GM12878 (cell line): Measurements from ENCODE around the gene ST8SIA1. TPM values are rescaled to one million over a fixed set of nuclear protein-coding genes. Genes with fewer than 3 reads are reported as not detected.

ENCODE experiments used
- ATAC-seq: fragments of 200-7000 bp; cut with Tn5 transposase; 3 replicates; pipeline ENCODE4 v1.9.1; 2020; ENCODE audit warnings: mild to moderate bottlenecking, moderate library complexity
- BruUV-seq: library from RNA; stranded (reverse); fragments of 400-500 nt; replicated peaks from 2 replicates; lab custom pipeline; 2021; lab: Mats Ljungman, UMichigan
- CTCF ChIA-PET: fragments of 300-600 bp; sonication (Branson Sonifier 250); formaldehyde crosslinking; extraction: SDS; loops from one replicate; lab custom pipeline; 2021; ENCODE audit warnings: inconsistent platforms; lab: Yijun Ruan, JAX
- POLR2A ChIA-PET: fragments of 350-600 bp; formaldehyde crosslinking; extraction: SDS; loops from one replicate; lab custom pipeline; 2021; ENCODE audit warnings: inconsistent platforms; lab: Charles Lee
- RAD21 ChIA-PET: fragments of 300-600 bp; sonication (Branson Sonifier 250); formaldehyde crosslinking; loops from one replicate; lab custom pipeline; 2023; ENCODE audit warnings: antibody characterized with exemption; ENCODE audit not compliant: unreplicated experiment; lab: Charles Lee
- SMC1A ChIA-PET: fragments of 300-600 bp; sonication (Branson Sonifier 250); formaldehyde crosslinking; loops from one replicate; lab custom pipeline; 2023; ENCODE audit not compliant: unreplicated experiment, uncharacterized antibody; lab: Charles Lee
- DNase-seq: peaks from one replicate; pipeline ENCODE4 v3.0.0-alpha.2; 2011; ENCODE audit warnings: low read depth, low spot score
- FAIRE-seq: peaks from 3 replicates; lab custom pipeline; 2011; peaks lifted over from hg19 to GRCh38; lab: Jason Lieb, UNC
- H2AFZ ChIP-seq: 2 replicates; pipeline ENCODE4 v1.6.0; 2011; ENCODE audit warnings: low read depth, low read length, control low read depth; ENCODE audit not compliant: control insufficient read depth
- H3K27ac ChIP-seq: 2 replicates; pipeline ENCODE4 v1.5.1; 2011; ENCODE audit warnings: control low read depth; ENCODE audit not compliant: control insufficient read depth, insufficient read depth
- H3K27me3 ChIP-seq, 2 experiments: replicated peaks in 1 of 2; 2 replicates each; pipeline versions ENCODE4 v1.6.0 to v1.6.1; 2011; ENCODE audit warnings: low read length in 1 of 2; ENCODE audit not compliant: control insufficient read depth in 2 of 2, insufficient read depth in 2 of 2
- H3K36me3 ChIP-seq, 2 experiments: 2 replicates each; pipeline ENCODE4 v1.5.1; 2011; ENCODE audit warnings: low read length in 1 of 2; ENCODE audit not compliant: control insufficient read depth in 2 of 2, insufficient read depth in 2 of 2
- H3K4me1 ChIP-seq: 2 replicates; pipeline ENCODE4 v1.6.1; 2011; ENCODE audit warnings: mild to moderate bottlenecking, low read length, moderate library complexity, mixed read lengths; ENCODE audit not compliant: control insufficient read depth, insufficient read depth
- H3K4me2 ChIP-seq: 2 replicates; pipeline ENCODE4 v1.6.0; 2011; ENCODE audit warnings: control low read depth; ENCODE audit not compliant: control insufficient read depth, insufficient read depth
- H3K4me3 ChIP-seq: fragments of 200-600 bp; sonication (generic); 2 replicates; pipeline ENCODE4 v1.5.1; 2016
- H3K79me2 ChIP-seq: 2 replicates; pipeline ENCODE4 v1.6.0; 2011; ENCODE audit warnings: low read length; ENCODE audit not compliant: control insufficient read depth, insufficient read depth
- H3K9ac ChIP-seq: 2 replicates; pipeline ENCODE4 v1.8.0; 2011; ENCODE audit warnings: low read length, control low read depth, mixed read lengths; ENCODE audit not compliant: control insufficient read depth, insufficient read depth
- H3K9me3 ChIP-seq: replicated peaks from 3 replicates; pipeline ENCODE4 v1.5.1; 2011; ENCODE audit warnings: mild to moderate bottlenecking, low read length; ENCODE audit not compliant: control insufficient read depth, insufficient read depth
- H4K20me1 ChIP-seq: 2 replicates; pipeline ENCODE4 v1.6.0; 2011; ENCODE audit not compliant: control insufficient read depth, insufficient read depth
- JUND ChIP-seq: IDR thresholded peaks from 2 replicates; pipeline ENCODE4 v1.6.1; 2012; ENCODE audit warnings: low read depth, mild to moderate bottlenecking, low read length, improper control_type of control experiment, moderate library complexity
- MXI1 ChIP-seq: fragments of 150-350 bp; IDR thresholded peaks from 2 replicates; pipeline ENCODE4 v1.6.1; 2011; ENCODE audit warnings: low read depth, mild to moderate bottlenecking, inconsistent platforms, low read length, improper control_type of control experiment
- SPI1 ChIP-seq: IDR thresholded peaks from 2 replicates; pipeline ENCODE4 v1.6.1; 2011; ENCODE audit warnings: low read depth, mild to moderate bottlenecking, low read length, moderate library complexity, borderline replicate concordance; ENCODE audit not compliant: insufficient read depth
- WGBS: methylation state at CpG from one replicate; pipeline ENCODE4 v1.1.6; 2016; ENCODE audit warnings: low lambda C conversion rate; ENCODE audit not compliant: insufficient replicate concordance, insufficient coverage; ENCODE audit errors: missing lambda C conversion rate; 5-methylcytosine and 5-hydroxymethylcytosine counted together
- in situ Hi-C: fragments of 300-500 bp; cut with MboI; formaldehyde crosslinking; loops from 9 replicates; pipeline ENCODE4 v1.14.3; 2018; ENCODE audit warnings: mixed read lengths
- intact Hi-C: fragments of 100-400 bp; cut with micrococcal nuclease; formaldehyde crosslinking; loops from one replicate; pipeline ENCODE4 v1.14.2; 2022; ENCODE audit not compliant: unreplicated experiment
- polyA plus RNA-seq, 11 experiments: library from polyadenylated mRNA; depleted of rRNA in 4 of 11; unstranded in 6 of 11; stranded (reverse) in 5 of 11; fragments of >200 nt; fragmentation: Nextera tagmentation in 4 of 11; fragmentation: Illumina TruSeq in 1 of 11; extraction: Ambion mirVana in 4 of 11; extraction: Trizol in 1 of 11; gene quantifications; 1 replicate in 1 of 11; 2 replicates in 10 of 11; pipeline versions ENCODE4 v1.2.1 to v1.2.3, GENCODE V29; 2011 to 2016; ENCODE audit warnings: inconsistent platforms in 2 of 11, missing spikeins in 2 of 11, low read depth in 1 of 11
- total RNA-seq, 4 experiments: library from RNA; depleted of rRNA in 3 of 4; stranded (reverse); fragments of >200 nt in 3 of 4; fragmentation: Illumina TruSeq in 1 of 4; extraction: Trizol in 1 of 4; gene quantifications; 2 replicates each; pipeline versions ENCODE4 v1.2.1 to v1.2.3, GENCODE V29; 2013 to 2021
- TF ChIP-seq, protein P1 (sequence below): fragments of 450-650 bp; IDR thresholded peaks from 2 replicates; pipeline ENCODE4 v1.6.1; 2016; ENCODE audit warnings: mild to moderate bottlenecking, moderate library complexity, borderline replicate concordance
- TF ChIP-seq, protein P2 (sequence below): IDR thresholded peaks from 2 replicates; pipeline ENCODE4 v1.6.1; 2011; ENCODE audit warnings: borderline replicate concordance, low read depth, mild to moderate bottlenecking, moderate library complexity, mixed read lengths, low read length; ENCODE audit not compliant: insufficient read depth; ENCODE audit errors: extremely low read length
- TF ChIP-seq, protein P3 (sequence below): IDR thresholded peaks from 2 replicates; pipeline ENCODE4 v1.6.1; 2012; ENCODE audit warnings: mild to moderate bottlenecking, low read depth, low read length

The ST8SIA1 gene
- total and polyA plus RNA-seq, 10 of the 15 experiments (the other 5 are each of a cell fraction or from before 2014, with no cell fraction given): 0.23 to 0.35 (median 0.23) TPM; not detected in 7

DNA sequence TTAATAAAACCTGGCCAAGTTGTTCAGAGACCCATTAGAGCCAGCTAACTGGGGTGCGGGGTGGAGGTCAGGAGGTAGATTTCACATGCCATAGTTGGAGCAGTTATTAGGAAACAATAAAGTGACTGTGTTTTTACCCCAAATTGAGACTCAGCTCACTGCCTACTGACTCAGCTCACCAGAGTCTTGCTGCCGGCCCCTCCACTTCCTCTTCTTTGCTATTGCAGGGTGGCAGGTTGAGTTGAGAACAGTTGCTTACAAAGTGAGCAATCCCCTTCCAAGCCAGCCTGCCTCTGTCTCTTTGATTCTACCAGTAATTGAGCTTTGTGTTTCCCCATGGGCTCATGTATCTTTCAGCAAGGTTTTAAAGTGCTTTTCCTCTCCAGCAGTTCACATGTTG, 12.9 kb downstream of the ST8SIA1 start:
- FAIRE-seq (no peak), DNase-seq (no peak), ATAC-seq (no peak; the same call in 2 of the 3 replicates)
- ChIA-PET SMC1A (interaction anchor here (0.7 kb wide), 1 partner anchor 78 kb away, joined by 3 read pairs; no protein-coding TSS in a partner anchor), POLR2A (no interaction called here), CTCF (interaction anchor here (1.1 kb wide), 1 partner anchor 12 kb away, joined by 4 read pairs; no protein-coding TSS in a partner anchor), RAD21 (interaction anchor here (1.1 kb wide), 1 partner anchor 9 kb away, joined by 3 read pairs; no protein-coding TSS in a partner anchor)
- H3K9me3 ChIP-seq: no peaks in the 10 kb centered on the region
- intact Hi-C loops (no loop called here), in situ Hi-C loops (no loop called here)
- H2AFZ ChIP-seq: no peak overlapping the region
- H3K9ac ChIP-seq: no peak overlapping the region
- TF ChIP-seq JUND: no peak
- peak; percentile 70; the same call in 1 of the 2 replicates for TF ChIP-seq SPI1
- WGBS: 0% methylated on average over 2 of the region's 2 CpGs
- no peak overlapping the region for H3K4me2 ChIP-seq
- H3K4me3 ChIP-seq: no peak overlapping the region
- H3K79me2 ChIP-seq: no peaks in the 10 kb centered on the region
- no peaks in the 10 kb centered on the region for H3K36me3 ChIP-seq
- H3K27ac ChIP-seq: no peak overlapping the region
- BruUV-seq: no TSS peak
- no peaks in the 10 kb centered on the region for H3K4me1 ChIP-seq
- no peaks in the 10 kb centered on the region for H4K20me1 ChIP-seq
- H3K27me3 ChIP-seq: no peaks in the 10 kb centered on the region

GRCh38 chr12:22321018-22321605, 13.4 kb downstream of the ST8SIA1 start:
- in situ Hi-C loops: no loop called here
- POLR2A ChIA-PET: no interaction called here
- TF ChIP-seq, protein P1, sequence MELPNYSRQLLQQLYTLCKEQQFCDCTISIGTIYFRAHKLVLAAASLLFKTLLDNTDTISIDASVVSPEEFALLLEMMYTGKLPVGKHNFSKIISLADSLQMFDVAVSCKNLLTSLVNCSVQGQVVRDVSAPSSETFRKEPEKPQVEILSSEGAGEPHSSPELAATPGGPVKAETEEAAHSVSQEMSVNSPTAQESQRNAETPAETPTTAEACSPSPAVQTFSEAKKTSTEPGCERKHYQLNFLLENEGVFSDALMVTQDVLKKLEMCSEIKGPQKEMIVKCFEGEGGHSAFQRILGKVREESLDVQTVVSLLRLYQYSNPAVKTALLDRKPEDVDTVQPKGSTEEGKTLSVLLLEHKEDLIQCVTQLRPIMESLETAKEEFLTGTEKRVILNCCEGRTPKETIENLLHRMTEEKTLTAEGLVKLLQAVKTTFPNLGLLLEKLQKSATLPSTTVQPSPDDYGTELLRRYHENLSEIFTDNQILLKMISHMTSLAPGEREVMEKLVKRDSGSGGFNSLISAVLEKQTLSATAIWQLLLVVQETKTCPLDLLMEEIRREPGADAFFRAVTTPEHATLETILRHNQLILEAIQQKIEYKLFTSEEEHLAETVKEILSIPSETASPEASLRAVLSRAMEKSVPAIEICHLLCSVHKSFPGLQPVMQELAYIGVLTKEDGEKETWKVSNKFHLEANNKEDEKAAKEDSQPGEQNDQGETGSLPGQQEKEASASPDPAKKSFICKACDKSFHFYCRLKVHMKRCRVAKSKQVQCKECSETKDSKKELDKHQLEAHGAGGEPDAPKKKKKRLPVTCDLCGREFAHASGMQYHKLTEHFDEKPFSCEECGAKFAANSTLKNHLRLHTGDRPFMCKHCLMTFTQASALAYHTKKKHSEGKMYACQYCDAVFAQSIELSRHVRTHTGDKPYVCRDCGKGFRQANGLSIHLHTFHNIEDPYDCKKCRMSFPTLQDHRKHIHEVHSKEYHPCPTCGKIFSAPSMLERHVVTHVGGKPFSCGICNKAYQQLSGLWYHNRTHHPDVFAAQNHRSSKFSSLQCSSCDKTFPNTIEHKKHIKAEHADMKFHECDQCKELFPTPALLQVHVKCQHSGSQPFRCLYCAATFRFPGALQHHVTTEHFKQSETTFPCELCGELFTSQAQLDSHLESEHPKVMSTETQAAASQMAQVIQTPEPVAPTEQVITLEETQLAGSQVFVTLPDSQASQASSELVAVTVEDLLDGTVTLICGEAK: no peak
- no peak for TF ChIP-seq MXI1
- TF ChIP-seq, protein P2, sequence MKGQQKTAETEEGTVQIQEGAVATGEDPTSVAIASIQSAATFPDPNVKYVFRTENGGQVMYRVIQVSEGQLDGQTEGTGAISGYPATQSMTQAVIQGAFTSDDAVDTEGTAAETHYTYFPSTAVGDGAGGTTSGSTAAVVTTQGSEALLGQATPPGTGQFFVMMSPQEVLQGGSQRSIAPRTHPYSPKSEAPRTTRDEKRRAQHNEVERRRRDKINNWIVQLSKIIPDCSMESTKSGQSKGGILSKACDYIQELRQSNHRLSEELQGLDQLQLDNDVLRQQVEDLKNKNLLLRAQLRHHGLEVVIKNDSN: no peak
- TF ChIP-seq, protein P3, sequence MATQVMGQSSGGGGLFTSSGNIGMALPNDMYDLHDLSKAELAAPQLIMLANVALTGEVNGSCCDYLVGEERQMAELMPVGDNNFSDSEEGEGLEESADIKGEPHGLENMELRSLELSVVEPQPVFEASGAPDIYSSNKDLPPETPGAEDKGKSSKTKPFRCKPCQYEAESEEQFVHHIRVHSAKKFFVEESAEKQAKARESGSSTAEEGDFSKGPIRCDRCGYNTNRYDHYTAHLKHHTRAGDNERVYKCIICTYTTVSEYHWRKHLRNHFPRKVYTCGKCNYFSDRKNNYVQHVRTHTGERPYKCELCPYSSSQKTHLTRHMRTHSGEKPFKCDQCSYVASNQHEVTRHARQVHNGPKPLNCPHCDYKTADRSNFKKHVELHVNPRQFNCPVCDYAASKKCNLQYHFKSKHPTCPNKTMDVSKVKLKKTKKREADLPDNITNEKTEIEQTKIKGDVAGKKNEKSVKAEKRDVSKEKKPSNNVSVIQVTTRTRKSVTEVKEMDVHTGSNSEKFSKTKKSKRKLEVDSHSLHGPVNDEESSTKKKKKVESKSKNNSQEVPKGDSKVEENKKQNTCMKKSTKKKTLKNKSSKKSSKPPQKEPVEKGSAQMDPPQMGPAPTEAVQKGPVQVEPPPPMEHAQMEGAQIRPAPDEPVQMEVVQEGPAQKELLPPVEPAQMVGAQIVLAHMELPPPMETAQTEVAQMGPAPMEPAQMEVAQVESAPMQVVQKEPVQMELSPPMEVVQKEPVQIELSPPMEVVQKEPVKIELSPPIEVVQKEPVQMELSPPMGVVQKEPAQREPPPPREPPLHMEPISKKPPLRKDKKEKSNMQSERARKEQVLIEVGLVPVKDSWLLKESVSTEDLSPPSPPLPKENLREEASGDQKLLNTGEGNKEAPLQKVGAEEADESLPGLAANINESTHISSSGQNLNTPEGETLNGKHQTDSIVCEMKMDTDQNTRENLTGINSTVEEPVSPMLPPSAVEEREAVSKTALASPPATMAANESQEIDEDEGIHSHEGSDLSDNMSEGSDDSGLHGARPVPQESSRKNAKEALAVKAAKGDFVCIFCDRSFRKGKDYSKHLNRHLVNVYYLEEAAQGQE: no peak

More at GRCh38 chr12:22321018-22321605, 13.4 kb downstream of the ST8SIA1 start:
- DNase-seq: no peak
- no peak overlapping the region for H2AFZ ChIP-seq
- ATAC-seq: no peak
- WGBS: 46% methylated on average over 11 of the region's 11 CpGs
- no peak overlapping the region for H3K9ac ChIP-seq
- no peak overlapping the region for H3K4me2 ChIP-seq
- no peak for FAIRE-seq
- intact Hi-C loops: no loop called here
- H3K36me3 ChIP-seq: no peaks in the 10 kb centered on the region
- SMC1A ChIA-PET: interaction anchor here (0.7 kb wide), 1 partner anchor 78 kb away, joined by 3 read pairs; no protein-coding TSS in a partner anchor
- H4K20me1 ChIP-seq: no peaks in the 10 kb centered on the region
- no peaks in the 10 kb centered on the region for H3K27me3 ChIP-seq
- no peak overlapping the region for H3K27ac ChIP-seq
- H3K4me3 ChIP-seq: no peak overlapping the region
- RAD21 ChIA-PET: interaction anchor here (1.1 kb wide), 1 partner anchor 9 kb away, joined by 3 read pairs; no protein-coding TSS in a partner anchor
- CTCF ChIA-PET: interaction anchor here (1.1 kb wide), 1 partner anchor 12 kb away, joined by 4 read pairs; no protein-coding TSS in a partner anchor
- H3K79me2 ChIP-seq: no peaks in the 10 kb centered on the region
- BruUV-seq: no TSS peak
- no peaks in the 10 kb centered on the region for H3K4me1 ChIP-seq
- H3K9me3 ChIP-seq: no peaks in the 10 kb centered on the region
